ENCODE results near the gene KCNQ1.

- TF ChIP-seq POLR2A (IDR thresholded peaks at IDR 0.05) (no peak), CTCF (IDR thresholded peaks at IDR 0.05) (no peak)
Measured at GRCh38 chr11:2507945-2508749, 63.3 kb downstream of the KCNQ1 start.
